HG02798 (cell line): Measurements from ENCODE around the gene VAV2.
"Not testable (repeated sequence)": the region's sequence is repeated elsewhere in the genome, so short reads cannot be mapped to it uniquely, and the experiment has no call there.

Experiments used
- ATAC-seq: cut with Tn5 transposase; IDR thresholded peaks from one replicate; pipeline ENCODE4 v1.9.1; 2021; ENCODE audit warnings: mild to moderate bottlenecking; ENCODE audit not compliant: unreplicated experiment, poor library complexity

The VAV2 gene

GRCh38 chr9:133997584-133997983, 5.5 kb upstream of the VAV2 start:
- no peak for ATAC-seq

GRCh38 chr9:133996531-133997520, 4.7 kb upstream of the VAV2 start:
- no peak for ATAC-seq

GRCh38 chr9:133995012-133995896, 3.1 kb upstream of the VAV2 start:
- no peak for ATAC-seq

- ATAC-seq = peak; percentile 22
Observed at GRCh38 chr9:133994353-133995011, 2.4 kb upstream of the VAV2 start.

DNA sequence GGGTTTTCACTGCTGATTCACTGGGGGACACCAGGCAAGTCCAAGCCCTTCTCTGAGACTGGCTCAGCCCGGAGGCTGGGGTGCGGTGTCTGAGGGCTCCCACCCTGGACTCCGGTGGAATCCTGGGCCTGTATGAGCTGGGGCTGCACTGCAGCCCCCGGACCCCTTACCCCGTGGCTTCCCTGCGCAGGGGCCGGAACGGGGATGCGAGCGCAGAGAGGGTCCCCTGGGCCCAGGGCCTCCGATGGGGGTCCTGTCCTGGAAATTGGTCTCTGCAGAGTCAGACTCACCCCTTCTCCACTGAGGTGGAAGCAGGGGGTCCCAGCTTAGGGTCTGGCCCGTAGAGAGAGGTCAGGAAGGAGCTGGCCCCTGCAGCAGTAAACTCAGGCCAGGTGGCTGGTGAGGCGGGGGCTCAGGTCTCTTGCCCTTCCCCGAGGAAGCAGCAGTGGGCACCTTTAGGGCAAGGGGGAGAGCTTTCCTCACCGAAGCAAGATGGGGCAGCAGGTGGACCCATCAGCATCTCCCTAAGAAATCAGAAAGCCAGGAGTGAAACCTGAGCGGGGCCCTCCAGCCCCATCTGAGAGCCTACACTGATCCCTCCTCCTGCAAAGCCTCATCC, 1.6 kb upstream of the VAV2 start:
- ATAC-seq = no peak

- ATAC-seq = peak; percentile 61
Observed at GRCh38 chr9:133992780-133993634, 883 bp upstream of the VAV2 start.

- peak; percentile 10 for ATAC-seq
Observed at GRCh38 chr9:133991214-133991921, 756 bp downstream of the VAV2 start.

GRCh38 chr9:133990366-133991213, 1.5 kb downstream of the VAV2 start:
- no peak for ATAC-seq

DNA sequence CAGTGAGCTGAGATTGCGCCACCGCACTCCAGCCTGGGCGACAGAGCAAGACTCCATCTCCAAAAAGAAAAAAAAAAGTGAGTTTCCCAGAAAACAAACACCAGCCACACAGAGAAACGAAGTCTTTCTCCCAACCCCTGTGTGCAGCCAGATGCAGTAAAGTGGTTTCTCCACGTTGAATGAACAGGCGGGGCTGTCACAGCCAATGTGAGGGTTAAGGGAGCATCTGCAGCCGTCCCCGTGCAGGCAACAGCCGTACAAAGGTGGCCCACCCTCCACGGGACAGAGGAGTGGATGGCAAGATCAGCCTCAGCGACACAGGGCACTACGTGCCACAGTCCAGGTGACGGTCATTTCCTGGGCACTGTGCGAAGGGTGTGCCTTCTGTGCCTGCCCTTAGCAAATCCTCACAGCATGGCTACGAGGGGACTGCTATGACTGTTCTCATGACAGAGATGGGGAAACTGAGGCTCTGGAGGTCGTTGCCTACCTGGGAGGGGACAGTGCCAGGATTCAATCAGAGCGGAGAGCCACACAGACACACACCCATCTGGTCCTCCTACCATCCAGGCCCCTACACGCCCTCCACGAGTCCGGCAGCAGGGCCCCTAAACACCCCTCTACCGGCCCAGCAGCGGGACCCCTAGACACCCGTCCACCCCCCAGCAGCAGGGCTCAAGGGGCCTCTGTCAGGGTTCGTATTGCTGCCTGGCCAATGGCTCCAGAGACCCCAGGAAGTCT, 2.3 kb downstream of the VAV2 start:
- ATAC-seq = no peak

GRCh38 chr9:133988771-133989170, 3.4 kb downstream of the VAV2 start:
- not testable (repeated sequence) for ATAC-seq

- no peak for ATAC-seq
Observed at GRCh38 chr9:133987946-133988665, 4.0 kb downstream of the VAV2 start.

DNA sequence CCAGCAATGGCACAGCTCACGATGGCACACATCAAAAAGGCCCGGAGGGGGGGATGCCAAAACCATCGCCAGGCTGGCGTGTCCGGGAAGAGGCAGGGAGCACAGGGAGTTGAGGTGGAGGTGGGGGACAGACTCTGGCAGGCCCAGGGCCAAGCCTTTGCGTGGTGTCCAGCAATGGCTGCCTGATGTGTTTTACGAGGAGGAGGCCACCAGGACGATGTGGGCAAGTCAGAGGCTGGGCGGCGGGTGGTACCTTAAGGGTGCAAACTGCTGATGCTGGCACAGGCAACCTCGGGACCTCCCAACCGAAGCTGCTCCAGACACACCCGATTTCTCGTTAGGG, 4.7 kb downstream of the VAV2 start:
- no peak for ATAC-seq

DNA sequence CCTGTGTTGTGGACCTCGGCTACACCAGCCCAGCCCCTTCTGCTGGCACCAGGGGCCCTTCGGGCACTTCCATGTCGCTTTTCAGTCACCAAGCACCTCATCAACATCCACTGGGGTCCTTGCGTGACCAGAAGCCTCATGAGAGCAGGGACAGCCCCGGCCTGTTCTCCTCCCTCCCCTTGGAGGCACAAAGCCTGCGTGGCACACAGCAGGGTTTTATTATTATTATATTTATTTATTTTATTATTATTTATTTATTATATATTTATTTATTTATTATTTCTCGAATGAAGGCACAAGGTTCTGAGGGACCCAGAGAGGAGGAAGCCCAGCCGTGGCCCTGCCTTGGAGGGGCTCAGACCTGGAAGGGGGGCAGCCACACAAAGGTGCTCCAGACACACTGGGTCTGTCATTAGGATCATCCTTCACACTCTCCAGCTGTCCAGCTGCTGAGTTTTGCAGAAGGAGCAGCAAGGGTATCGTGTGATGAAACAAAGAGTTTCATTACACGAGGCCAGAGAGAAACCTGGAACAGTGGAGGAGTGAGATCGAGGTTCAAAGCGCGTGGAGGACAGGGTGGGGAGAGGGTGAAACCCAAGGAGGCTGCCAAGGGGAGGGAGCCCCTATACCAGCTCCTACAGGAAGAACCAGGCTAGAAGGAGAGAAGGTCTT, 5.2 kb downstream of the VAV2 start:
- no peak for ATAC-seq

DNA sequence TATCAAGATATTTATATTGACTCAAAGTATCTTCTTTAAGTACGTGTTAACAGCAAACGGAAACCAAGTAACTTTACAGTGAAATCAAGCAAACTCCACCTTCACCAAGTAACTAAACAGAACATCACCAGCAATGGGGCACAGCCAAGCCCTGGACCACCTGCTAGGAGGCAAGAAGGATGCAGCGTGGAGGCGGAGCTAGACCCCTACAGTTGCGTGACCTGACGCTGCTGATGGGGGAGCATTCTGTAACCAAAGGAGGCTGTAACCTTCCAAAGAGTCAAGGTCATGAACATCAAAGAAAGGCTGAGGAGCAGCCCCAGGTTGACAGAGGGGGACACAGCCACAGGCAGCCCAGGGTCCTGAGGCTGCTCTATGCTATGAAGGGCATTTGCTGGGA, 6.1 kb downstream of the VAV2 start:
- no peak for ATAC-seq

DNA sequence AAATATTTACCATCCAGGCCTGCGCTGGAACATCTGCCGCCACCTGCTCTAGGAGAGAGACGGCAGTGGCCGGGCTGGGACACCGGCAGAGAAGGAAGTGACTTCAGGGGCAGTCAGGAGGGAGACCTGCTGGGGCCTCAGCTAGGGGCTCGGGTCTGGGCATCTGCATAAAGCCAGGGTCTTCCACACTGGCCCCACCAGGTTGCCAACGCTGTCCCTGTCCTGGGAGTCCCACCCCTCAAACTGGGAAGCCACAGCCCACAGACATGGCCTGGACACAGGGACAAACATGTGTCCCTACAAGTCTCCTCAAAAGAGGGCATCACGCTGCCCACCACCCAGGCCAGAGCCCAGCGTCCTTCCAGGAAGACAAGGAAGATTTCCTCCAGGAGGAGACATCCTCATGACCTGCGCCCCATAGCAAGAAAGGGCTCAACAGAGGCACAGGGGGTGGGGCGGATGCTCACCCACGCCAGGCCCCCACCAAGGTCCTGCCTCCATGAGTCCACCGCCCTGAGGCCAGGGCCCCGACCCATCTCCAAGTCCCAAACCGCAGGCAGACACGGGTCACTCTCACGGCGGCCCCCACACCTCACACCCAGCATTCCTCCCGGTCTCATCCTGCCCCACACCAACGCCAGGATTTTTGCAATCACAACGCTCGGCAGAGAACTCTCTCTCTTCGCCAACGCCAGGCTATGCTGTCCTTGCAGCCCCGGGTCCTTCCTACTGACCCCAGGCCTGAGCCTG, 9.0 kb downstream of the VAV2 start:
- no peak for ATAC-seq
